Gastrocnemius medialis (tissue), 4 donors: Measurements from ENCODE around the gene SLC40A1.

Source experiments
- CTCF ChIP-seq, 5 experiments: fragments of 450-650 bp in 3 of 5; fragments of 200-600 bp in 2 of 5; sonication (generic) in 2 of 5; IDR thresholded peaks in 4 of 5; conservative IDR thresholded peaks in 1 of 5; 1 replicate in 4 of 5; 2 replicates in 1 of 5; pipeline ENCODE4 v1.5.1; 2016 to 2019; ENCODE audit warnings: antibody characterized with exemption in 5 of 5, mild to moderate bottlenecking in 3 of 5, moderate library complexity in 3 of 5
- POLR2A ChIP-seq, 2 donors: fragments of 450-650 bp; IDR thresholded peaks; one replicate each; pipeline ENCODE4 v1.6.1; 2017; ENCODE audit warnings: antibody characterized with exemption in 2 of 2, mild to moderate bottlenecking in 2 of 2, moderate library complexity in 2 of 2

- TF ChIP-seq CTCF (IDR thresholded peaks at IDR 0.05 in 4 of 5, conservative IDR thresholded peaks at IDR 0.05 in 1 of 5) = no peak
- no peak for TF ChIP-seq POLR2A (IDR thresholded peaks at IDR 0.05)
Observed at GRCh38 chr2:189601043-189601442, 20.5 kb upstream of the SLC40A1 start.
